GM10847 (cell line): ENCODE data around the gene HIF3A.

Source experiments
- POLR2A ChIP-seq: IDR thresholded peaks from 2 replicates; pipeline ENCODE4 v1.6.1; 2011; ENCODE audit not compliant: insufficient read length; ENCODE audit errors: extremely low read depth

Gene HIF3A

DNA sequence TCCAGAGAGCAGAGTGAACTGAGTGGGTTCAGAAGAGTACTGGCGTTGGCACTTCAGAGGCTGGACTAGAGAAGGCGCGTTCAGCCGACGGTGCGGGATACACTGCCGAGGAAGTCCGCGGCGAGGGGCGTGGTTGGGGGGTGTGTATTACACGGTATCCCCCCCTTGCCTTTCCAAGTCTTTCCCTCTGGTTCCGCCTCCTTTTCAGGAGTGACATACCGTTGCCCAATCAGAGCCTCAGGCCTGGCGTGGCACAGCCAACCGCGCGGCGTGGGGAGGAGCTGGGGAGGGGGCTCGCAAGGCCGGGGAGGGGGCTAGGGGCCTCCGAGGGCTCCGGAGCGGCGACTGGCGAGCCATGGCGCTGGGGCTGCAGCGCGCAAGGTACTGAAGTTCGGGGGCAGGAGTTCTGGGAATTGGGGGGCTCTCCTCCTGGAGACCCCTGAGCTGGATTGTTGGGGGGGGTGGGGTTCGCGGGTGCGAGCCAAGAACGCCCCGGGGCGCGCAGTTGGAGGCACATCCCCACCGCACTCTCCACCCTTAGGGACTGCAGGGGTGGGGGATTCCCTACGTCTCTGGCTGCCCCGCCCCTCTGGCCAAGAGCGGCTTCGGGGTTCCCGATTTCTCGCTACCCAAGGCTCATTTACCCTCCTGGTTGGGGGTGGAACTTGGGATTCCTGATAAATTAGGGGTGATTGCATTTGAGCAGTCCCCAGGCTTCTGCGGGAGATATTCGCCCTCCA, at the start of gene HIF3A:
Gene HIF3A (plus strand): TSS at position 321 of the 740 bp plus-strand sequence. CDS start 35 bp downstream, at position 356.
- TF ChIP-seq POLR2A = no peak

GRCh38 chr19:46250076-46250735, 46.6 kb upstream of the HIF3A start:
- TF ChIP-seq POLR2A = no peak

GRCh38 chr19:46251416-46251815, 45.4 kb upstream of the HIF3A start:
- no peak for TF ChIP-seq POLR2A

DNA sequence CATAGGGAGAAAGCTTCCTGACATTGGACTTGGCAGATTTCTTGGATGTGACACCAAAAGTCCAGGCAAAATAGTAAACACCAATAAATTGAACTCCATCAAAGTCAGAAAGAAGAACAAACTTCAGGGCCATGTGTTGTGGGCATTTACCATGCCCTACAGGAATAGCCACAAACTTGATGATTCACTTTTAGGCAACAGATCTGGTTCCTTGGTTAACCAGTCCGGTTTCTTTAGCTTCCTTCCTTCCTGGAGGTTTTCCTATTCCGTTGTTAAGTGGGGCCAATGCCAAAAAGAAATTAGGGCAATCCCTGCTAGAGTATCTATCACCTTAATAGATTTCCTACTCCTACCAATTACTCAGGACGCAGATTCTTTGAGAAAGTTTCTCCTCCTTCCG, 42.1 kb upstream of the HIF3A start:
- no peak for TF ChIP-seq POLR2A

DNA sequence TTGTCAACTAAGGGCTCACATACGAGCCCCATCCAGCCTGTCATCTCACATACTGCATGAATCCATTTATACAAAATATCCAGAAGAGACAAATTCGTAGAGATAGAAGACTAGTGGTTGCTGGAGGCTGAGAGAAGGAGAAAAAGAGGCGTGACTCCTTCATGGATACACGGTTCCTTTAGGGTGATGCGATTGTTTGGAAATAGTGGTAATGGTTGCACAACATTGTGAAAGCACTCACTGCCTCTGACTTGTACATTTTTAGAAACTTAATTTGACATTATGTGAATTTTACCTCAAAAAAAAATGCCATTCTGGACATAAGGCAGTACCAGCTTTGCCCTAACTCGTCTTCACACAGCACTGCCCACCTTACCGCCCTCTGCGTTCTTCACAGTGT, 40.0 kb upstream of the HIF3A start:
- no peak for TF ChIP-seq POLR2A

DNA sequence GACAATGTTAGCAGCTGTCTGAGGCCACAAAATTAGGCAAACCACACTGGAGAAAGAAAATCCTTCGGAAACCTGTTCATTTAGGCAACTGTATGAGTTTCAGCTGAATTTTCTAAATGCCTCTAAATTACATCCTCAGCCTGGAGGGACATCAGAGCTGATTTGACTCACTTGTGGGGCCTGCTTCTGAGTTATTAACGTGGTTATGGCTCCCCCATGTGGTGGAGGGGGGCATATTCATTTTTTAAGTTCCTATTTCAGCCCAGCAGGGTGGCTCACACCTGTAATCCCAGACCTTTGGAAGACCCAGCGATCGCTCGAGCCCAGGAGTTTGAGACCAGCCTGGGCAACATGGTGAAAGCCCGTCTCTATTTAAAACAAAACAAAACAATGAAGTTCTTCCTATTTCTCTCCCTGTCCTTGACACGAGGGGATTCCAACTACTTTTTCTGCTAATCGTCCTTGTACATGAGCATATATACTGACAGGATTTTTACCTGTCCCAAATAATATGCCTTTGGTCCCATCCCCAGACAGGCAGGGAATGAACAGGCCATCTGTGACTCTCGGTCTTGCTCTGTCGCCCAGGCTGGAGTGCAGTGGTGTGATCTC, 31.5 kb upstream of the HIF3A start:
- no peak for TF ChIP-seq POLR2A

DNA sequence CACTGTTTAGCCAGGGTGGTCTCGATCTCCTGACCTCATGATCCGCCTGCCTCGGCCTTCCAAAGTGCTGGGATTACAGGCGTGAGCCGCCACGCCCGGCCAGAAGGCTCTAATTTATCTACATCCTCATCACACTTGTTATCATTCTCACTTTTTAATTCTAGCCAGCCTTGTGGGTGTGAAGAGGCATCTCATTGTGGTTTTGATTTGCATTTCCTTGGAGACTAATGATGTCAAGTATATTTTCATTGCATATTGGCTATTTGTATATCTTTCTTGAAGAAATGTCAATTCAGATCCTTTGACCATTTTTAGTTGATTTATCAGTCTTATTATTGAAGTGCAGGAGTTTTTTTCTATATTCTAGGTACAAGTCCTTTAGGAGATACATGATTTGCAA, 27.7 kb upstream of the HIF3A start:
- no peak for TF ChIP-seq POLR2A

- no peak for TF ChIP-seq POLR2A
These were observed 26.2 kb upstream of the HIF3A start for GRCh38 chr19:46270521-46271256.

- no peak for TF ChIP-seq POLR2A
These were observed 25.2 kb upstream of the HIF3A start for GRCh38 chr19:46271481-46272197.

DNA sequence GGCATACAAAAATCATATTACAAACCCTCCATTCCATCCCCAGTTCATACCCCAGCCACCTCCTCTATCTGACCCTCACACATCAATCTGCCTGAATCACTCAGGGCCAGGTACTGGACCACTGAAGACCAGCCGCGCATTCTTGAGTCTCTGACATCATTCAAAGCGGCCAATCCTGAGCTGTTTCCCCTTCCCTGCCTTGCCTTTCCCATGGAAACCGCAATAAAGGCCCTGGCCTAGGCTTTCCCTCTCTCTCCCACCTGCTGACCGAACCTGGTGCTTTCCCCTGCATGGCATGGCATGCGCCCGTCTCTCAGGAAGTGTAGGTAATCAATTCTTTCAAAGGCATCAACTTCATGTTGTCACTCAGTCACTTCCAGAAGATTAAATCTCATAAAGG, 17.7 kb upstream of the HIF3A start:
- no peak for TF ChIP-seq POLR2A

GRCh38 chr19:46283771-46284170, 13.1 kb upstream of the HIF3A start:
- TF ChIP-seq POLR2A = no peak

DNA sequence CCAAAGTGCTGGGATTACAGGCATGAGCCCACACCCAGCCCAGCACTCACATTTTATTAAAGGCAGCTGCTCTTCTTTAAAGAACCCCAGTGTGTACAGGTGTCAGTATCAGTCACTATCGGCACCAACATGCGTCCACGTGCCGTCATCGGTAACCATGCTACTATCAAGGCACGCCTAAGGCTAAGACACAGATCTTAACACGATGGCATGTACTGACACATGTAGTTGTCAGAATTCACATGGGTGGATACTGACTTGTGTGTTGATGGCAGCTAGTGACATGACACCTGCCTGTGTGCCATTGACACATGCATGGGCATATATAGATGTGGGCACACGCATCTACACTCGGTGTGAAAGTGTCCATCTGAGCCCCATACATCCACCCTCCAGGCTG, 12.2 kb upstream of the HIF3A start:
- TF ChIP-seq POLR2A = no peak

- TF ChIP-seq POLR2A = no peak
These were observed 9.3 kb upstream of the HIF3A start for GRCh38 chr19:46287585-46287984.

GRCh38 chr19:46288896-46289588, 7.8 kb upstream of the HIF3A start:
- TF ChIP-seq POLR2A = no peak
